K562 (cell line): ENCODE data around the gene PPP1R3E.

ENCODE experiments used
- CTCF ChIP-seq, 3 experiments: IDR thresholded peaks in 2 of 3; conservative IDR thresholded peaks in 1 of 3; 2 replicates each; pipeline ENCODE4 v1.5.1; 2011 to 2012; ENCODE audit warnings: low read length in 3 of 3, mild to moderate bottlenecking in 3 of 3, control low read depth in 2 of 3, improper control_type of control experiment in 1 of 3, inconsistent platforms in 1 of 3, low read depth in 1 of 3, mixed read lengths in 1 of 3, moderate library complexity in 1 of 3; ENCODE audit not compliant: insufficient read depth in 2 of 3
- PRDM10 ChIP-seq: fragments of 450-650 bp; IDR thresholded peaks from 2 replicates; pipeline ENCODE4 v1.6.1; 2018; ENCODE audit not compliant: partially characterized antibody
- TBL1XR1 ChIP-seq, 2 experiments: IDR thresholded peaks; 2 replicates each; pipeline ENCODE4 v1.6.1; 2012; ENCODE audit warnings: improper control_type of control experiment in 2 of 2, low read length in 2 of 2, mild to moderate bottlenecking in 1 of 2

GRCh38 chr14:23322568-23323517 is 20.2 kb upstream of the PPP1R3E start:
- no peak for TF ChIP-seq TBL1XR1 (IDR thresholded peaks at IDR 0.05; ENCODE audit: low read length in 2 of 2)
- TF ChIP-seq CTCF (IDR thresholded peaks at IDR 0.05 in 2 of 3, conservative IDR thresholded peaks at IDR 0.05 in 1 of 3; ENCODE audit: insufficient read depth in 2 of 3, low read depth in 1 of 3, low read length in 3 of 3) = no peak
- no peak for TF ChIP-seq PRDM10
